BE2C (cell line): ENCODE measurements around the gene NFIC.
A peak's percentile ranks its signal among the peaks of the same experiment; 100 is the strongest.

Experiments
- DNase-seq: peaks from one replicate; pipeline ENCODE4 v3.0.0-alpha.2; 2020
- H3K27me3 ChIP-seq: fragments of 250-450 bp; sonication (Bioruptor Pico); 2 replicates; pipeline ENCODE4 v1.5.1; 2020; ENCODE audit warnings: mild to moderate bottlenecking
- H3K36me3 ChIP-seq: fragments of 250-450 bp; sonication (Bioruptor Pico); 2 replicates; pipeline ENCODE4 v1.5.1; 2020; ENCODE audit warnings: mild to moderate bottlenecking
- H3K4me1 ChIP-seq: fragments of 250-450 bp; sonication (Bioruptor Pico); 2 replicates; pipeline ENCODE4 v1.5.1; 2020
- H3K4me3 ChIP-seq: 2 replicates; pipeline ENCODE4 v1.5.1; 2011; ENCODE audit warnings: low read depth, low read length
- H3K9me3 ChIP-seq: fragments of 250-450 bp; sonication (Bioruptor Pico); 2 replicates; pipeline ENCODE4 v1.5.1; 2020
- TF ChIP-seq, protein P1 (sequence below): IDR thresholded peaks from 2 replicates; pipeline ENCODE4 v1.5.1; 2012; ENCODE audit warnings: mild to moderate bottlenecking, low read depth, low read length

The NFIC gene

DNA sequence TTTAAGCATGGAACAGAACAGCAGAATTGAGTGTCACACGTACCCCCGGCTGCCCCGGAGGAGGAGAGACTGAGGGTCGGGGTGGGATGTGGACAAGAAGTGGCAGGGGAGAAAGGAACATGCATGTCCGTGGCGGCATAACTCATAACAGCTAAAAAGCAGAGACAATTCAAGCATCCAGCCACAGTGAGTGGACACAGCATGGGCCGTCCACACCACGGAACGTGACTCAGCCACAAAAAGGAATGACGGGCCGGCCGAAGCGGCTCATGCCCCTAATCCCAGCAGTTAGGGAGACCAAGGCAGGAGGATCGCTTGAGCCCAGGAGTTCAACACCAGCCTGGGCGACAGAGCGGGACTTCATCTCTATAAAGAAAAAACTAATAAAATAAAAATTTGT is 126.5 kb downstream of the NFIC start:
- DNase-seq: no peak
- Histone ChIP-seq H3K27me3 (no peaks in the 10 kb centered on the region), H3K9me3 (no peaks in the 10 kb centered on the region), H3K36me3 (peaks cover 52% of the 10 kb centered on the region), H3K4me3 (no peak overlapping the region), H3K4me1 (no peaks in the 10 kb centered on the region)
- TF ChIP-seq, protein P1, sequence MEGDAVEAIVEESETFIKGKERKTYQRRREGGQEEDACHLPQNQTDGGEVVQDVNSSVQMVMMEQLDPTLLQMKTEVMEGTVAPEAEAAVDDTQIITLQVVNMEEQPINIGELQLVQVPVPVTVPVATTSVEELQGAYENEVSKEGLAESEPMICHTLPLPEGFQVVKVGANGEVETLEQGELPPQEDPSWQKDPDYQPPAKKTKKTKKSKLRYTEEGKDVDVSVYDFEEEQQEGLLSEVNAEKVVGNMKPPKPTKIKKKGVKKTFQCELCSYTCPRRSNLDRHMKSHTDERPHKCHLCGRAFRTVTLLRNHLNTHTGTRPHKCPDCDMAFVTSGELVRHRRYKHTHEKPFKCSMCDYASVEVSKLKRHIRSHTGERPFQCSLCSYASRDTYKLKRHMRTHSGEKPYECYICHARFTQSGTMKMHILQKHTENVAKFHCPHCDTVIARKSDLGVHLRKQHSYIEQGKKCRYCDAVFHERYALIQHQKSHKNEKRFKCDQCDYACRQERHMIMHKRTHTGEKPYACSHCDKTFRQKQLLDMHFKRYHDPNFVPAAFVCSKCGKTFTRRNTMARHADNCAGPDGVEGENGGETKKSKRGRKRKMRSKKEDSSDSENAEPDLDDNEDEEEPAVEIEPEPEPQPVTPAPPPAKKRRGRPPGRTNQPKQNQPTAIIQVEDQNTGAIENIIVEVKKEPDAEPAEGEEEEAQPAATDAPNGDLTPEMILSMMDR: no peak

DNA sequence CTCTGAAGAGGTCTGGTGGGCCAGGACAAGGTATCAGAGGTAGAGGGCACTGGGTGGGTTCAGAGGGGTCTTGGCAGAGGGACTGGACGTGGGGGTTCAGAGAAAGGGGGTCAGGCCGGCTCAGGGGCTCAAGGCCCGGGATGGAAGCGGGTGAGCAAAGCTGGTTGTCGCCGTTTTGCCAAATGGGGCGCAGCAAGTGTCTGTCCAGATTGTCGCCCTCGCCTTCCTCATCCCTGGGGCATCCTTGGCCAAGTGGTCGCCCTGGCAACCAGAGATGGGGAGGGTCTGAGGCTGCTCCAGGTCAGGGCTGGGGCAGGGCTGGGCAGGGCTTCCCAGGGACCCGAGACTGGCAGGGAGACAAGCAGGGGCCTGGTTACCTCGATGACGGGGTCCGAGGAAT is 127.3 kb downstream of the NFIC start:
- Histone ChIP-seq H3K27me3 (no peaks in the 10 kb centered on the region), H3K4me3 (no peak overlapping the region), H3K4me1 (no peaks in the 10 kb centered on the region), H3K9me3 (no peaks in the 10 kb centered on the region), H3K36me3 (peaks cover 54% of the 10 kb centered on the region)
- TF ChIP-seq, protein P1: no peak
- DNase-seq: no peak

DNA sequence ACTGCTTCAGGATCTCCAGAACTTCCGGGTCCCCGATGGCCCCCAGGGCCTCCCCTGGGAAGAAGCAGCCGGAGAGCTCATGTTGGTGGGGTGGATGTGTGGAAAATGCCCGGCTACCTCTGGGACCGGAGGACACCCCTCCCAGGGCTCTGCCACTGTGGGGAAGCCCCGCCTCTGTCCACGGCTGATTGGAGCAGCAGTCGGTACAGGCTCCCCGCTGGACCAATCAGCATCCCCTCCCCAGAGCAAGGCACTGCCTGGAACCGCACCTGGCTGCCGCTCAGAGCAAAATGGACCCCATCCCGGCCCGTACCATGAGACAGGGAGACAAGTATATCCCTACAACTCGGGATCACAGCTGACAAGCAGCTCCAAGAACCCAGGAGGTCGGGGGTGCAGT is 127.7 kb downstream of the NFIC start:
- Histone ChIP-seq H3K27me3 (no peaks in the 10 kb centered on the region), H3K4me1 (no peaks in the 10 kb centered on the region), H3K9me3 (no peaks in the 10 kb centered on the region), H3K4me3 (no peak overlapping the region), H3K36me3 (peaks cover 54% of the 10 kb centered on the region)
- DNase-seq: peak; percentile 63
- TF ChIP-seq, protein P1: no peak

DNA sequence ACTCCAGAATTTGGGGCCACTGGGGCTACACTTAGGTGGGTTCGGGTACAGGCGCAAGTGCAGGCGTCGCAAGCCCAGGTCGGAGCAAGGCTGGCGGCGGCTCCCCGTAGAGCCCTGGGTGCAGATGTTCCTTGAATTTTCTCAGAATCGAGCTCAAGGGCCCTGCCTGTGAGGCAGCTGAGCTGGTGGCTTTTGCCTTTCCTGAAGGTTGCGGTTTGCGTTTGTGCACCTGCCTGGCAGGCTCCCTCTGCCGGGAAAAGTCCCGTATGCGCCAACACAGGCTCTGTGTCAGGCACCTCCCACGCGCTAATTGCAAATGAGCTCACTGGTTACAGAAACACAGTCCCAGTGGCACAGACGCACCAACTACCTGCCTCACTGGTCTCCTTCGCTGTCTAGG is 128.2 kb downstream of the NFIC start:
- TF ChIP-seq, protein P1: no peak
- Histone ChIP-seq H3K36me3 (peaks cover 54% of the 10 kb centered on the region), H3K4me3 (no peak overlapping the region), H3K9me3 (no peaks in the 10 kb centered on the region), H3K27me3 (no peaks in the 10 kb centered on the region), H3K4me1 (no peaks in the 10 kb centered on the region)
- no peak for DNase-seq

DNA sequence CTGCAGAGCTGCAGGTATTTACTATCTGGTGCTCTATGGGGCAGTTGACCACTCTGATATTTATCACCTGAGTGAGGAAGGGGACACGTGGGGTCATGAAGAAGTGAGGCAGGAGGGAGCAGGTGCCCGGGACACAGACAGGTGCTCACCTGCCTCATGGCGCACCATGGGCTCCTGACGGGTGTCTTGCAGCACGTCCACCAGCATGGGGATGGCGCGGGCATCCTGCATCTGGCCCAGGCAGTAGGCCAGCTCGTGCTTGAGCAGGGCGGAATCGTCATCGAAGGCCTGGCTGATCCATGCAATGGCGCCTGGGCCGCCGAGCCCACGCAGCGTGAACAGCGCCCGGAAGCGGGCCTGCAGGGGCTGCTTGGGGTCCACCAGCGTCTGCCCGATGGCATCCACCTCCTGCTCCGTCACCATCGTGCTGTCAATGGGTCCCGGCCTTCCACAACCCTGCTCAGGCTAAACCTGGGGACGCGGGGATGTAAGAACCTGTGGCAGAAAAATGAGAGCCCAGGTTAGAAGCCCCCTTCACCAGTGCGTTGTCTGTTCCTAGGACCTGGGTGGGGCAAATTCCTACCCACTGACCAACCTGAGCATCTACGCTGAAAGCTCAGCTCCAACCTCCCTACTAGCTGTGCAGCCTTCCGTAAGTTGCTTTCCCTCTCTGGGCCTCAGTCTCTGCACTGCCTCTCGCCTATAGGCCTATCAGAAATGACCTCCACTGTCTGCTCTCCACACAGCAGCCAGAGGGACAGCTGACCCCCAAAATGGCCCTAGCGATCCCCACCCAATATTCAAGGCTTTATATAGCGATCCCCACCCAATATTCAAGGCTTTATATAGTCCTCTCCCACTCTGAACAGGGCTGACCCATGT is 130.2 kb downstream of the NFIC start:
- Histone ChIP-seq H3K27me3 (no peaks in the 10 kb centered on the region), H3K36me3 (peaks cover 48% of the 10 kb centered on the region), H3K4me3 (no peak overlapping the region), H3K9me3 (no peaks in the 10 kb centered on the region), H3K4me1 (no peaks in the 10 kb centered on the region; the same call in 1 of the 2 replicates)
- DNase-seq: no peak
- TF ChIP-seq, protein P1: no peak
